Femur (tissue), 1 donor: ENCODE results near the gene EPC2.
A peak's percentile ranks its signal among the peaks of the same experiment; 100 is the strongest.

Source experiments
- DNase-seq: peaks from one replicate; pipeline ENCODE4 v3.0.0-alpha.2; 2017

EPC2 gene, protein sequence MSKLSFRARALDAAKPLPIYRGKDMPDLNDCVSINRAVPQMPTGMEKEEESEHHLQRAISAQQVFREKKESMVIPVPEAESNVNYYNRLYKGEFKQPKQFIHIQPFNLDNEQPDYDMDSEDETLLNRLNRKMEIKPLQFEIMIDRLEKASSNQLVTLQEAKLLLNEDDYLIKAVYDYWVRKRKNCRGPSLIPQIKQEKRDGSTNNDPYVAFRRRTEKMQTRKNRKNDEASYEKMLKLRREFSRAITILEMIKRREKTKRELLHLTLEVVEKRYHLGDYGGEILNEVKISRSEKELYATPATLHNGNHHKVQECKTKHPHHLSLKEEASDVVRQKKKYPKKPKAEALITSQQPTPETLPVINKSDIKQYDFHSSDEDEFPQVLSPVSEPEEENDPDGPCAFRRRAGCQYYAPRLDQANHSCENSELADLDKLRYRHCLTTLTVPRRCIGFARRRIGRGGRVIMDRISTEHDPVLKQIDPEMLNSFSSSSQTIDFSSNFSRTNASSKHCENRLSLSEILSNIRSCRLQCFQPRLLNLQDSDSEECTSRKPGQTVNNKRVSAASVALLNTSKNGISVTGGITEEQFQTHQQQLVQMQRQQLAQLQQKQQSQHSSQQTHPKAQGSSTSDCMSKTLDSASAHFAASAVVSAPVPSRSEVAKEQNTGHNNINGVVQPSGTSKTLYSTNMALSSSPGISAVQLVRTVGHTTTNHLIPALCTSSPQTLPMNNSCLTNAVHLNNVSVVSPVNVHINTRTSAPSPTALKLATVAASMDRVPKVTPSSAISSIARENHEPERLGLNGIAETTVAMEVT

DNA sequence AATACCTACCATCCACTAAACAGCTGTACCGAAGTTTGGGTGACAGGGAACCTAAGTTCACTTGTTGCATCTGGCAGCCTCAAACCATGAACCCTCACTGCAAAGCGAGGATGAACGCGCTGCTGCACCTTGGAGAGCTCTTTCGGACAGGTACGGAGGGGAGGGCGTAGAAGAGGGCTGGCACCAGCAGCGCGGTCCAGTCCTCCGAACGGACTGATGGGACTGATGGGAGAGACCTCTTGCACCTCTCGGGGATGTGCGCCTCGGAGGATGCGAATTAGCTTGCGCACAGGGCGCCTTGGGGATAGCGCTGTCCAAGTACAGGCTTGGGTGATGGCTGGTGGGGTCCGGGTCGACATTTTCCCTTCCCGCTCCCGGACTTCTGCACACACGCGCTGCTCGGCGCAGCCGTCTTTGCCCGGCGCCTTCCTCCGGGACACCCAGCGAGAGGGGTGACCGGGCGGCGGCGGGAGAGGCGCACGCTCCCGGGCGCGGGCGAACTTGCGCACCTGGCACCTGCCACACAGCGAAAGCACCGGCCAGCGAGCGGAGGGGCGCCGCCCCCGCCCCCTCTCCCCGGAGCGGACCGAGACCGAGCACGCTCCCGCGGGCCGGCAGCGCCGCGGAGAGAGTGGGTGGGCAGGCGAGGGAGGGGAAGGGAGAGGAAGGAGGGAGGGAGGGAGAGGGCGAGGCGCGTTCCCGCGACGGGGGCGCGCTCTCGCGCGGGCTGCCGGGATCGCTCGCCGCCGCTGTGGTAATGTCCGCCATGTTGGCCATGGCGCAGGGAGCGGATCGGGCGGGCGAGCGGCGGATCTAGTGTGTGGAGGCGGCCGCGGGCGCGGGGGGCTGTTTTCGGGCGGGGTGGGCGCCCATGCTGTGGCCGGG, at the start of gene EPC2:
TSS of gene EPC2 (plus strand) at position 754 of the 885 bp plus-strand sequence. CDS start 267 bp downstream, outside the sequence.
- peak; percentile 94 for DNase-seq

DNA sequence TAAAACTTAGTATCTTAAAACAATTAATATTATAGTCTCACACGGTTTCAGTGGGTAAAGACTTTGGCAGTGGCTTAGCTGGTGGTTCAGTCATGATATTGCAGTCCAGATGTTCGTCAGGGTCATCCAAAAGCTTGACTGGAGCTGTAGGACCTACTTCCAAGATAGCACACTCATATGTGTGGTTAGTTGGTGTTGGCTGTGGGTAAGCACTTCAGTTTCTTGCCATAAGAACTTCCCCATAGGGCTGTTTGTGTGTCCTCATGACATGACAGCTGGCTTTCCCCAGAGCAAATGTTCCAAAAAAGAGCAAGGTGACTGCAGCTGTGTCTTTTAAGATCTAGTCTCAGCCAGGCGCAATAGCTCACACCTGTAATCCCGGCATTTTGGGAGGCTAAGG, 48.5 kb upstream of the EPC2 start:
- DNase-seq: no peak

DNA sequence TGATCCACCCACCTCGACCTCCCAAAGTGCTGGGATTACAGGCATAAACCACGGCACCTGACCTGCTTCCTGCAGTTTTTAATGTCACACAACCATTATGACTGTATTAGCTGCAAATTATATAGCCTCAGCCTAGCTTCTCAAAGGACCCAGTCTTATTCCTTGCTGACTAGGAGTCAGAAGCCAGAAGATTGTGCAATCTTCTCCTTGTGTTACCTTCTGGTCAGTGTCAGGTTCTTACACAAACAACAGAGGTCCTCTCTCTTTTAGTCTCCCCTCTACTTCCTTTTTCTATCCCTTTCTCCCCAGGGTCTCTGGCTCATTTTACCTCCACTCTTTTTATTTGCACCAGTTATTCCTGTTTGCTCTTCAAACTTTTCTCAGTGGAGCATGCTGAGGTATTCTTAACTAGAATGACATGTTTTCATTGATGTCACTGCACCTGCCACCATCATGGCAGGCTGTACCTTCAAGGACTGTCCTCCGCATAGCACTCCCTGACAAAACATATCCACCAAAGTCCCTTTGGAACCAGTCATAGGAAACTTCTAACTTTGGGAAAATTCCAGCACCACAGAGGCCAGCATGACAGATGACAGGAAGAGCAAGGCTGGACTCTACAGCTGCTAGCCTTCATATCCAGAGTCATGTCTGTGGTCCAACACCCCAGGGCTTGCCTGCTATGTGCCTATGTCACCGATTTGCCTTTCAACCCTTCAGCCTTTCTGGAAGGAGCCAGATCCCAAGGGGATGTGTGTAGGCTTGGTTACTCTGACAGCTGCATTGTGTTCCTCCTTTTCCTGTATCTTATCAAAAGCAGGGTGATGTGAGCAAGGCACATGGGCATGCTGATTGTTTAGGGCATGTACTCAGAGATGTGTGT, 45.2 kb upstream of the EPC2 start:
- DNase-seq: no peak

DNA sequence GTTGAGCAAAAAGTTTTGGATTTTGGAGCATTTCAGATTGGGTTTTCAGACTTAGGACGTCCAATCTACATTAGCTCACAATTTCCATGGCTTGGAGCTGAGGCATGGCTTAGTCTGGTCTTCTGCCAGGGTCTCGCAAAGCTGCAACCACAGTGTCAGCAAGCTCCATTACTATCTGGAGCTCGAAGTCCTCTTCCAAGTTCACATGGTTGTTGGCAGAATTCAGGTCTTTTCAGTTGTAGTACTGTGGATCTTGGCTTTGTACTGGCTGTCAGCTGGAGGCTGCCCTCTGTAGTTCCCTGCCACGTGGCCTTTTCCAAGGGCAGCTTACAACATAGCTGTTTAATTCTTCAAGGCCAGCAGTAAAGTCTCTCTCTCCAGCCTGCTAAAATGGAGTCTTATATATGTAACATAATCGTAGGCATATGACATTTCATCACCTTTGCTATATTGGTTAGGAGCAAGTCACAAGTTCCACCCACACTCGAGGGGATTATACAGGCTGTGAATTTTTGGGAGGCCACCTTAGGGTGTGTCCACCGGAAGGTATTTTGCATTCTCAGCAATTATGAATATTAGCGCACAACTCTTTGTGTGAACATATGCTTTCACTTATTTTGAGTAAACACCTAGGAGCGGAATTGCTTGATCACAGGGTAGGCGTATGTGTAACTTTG, 41.5 kb upstream of the EPC2 start:
- no peak for DNase-seq

DNA sequence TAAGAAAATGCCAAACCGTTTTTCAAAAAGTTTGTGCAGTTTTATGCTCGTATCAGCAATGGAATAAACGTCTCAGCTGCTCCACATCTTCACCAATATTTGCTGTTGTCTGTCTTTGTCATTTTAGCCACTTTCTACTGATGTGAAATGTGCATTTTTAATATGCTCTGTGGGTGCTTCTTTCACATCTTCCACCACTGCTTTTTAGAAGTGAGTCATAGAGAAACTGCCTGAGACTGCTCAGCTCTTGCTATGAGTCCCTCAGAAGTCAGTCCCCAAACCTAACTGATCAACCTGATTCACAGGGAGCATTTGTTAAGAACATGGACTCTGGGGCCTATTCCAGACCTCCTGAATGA, 41.0 kb upstream of the EPC2 start:
- no peak for DNase-seq

DNA sequence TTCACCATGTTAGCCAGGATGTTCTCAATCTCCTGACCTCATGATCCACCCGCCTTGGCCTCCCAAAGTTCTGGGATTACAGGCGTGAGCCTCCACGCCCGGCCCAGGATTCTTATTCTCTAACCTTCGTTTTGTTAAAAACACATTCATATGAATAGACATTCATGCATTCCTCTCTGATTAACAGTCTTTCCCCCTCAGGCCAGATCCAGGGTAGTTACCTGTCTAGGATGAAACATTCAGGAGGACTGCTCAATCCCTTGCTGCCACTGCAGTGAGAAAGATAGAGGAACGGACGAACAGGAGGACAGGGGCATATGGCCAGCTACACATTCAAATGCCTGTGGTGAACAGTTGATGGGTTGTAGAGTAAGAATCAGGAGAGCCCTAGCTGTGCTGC, 39.6 kb upstream of the EPC2 start:
- no peak for DNase-seq

DNA sequence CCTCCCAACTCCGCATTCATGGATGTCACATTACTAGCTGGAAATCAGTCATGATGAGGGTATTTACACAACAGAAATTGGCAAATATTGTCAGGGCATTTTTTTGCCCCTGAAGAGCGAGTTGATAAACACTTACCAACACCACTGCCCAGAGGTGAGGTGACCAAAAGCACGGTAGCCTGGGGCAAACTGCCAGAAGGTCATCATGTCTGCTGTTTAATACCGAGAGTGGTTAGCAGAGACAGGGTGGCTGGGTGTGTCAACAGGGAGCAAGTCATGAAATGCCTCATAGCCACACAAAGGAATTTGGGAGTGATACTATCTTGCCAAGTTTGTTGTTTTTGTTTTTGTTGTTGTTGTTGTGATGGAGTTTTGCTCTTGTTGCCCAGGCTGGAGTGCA, 37.0 kb upstream of the EPC2 start:
- no peak for DNase-seq

DNA sequence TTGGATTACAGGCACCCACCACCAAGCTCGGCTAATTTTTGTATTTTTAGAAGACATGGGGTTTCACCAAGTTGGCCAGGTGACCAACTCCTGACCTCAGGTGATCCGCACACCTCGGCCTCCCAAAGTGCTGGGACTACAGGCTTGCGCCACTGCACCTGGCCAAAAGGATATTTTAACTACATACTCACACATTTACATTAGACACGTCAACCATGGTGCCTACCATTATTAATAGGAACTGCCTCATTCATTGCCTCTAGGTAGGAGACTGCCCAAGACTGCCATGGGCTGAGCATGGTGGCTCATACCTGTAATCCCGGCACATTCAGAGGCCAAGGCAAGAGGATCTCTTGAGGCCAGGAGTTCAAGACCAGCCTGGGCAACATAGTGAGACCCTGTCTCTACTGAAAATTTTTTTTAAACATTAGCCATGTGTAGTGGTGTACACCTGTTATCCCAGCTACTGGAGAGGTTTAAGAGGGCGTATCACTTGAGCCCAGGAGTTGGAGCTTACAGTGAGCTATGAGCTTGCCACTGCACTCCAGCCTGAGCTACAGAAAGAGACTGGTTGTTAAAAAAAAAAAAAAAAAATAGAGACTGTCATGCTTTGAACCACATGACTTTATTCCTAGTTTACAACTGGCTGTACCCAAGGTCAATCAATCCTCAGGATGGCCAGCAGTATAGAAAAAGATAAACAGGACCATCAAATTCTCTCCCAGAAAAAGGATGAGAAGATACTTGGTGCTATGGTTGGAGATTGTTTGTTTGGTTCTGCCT, 31.1 kb upstream of the EPC2 start:
- DNase-seq: no peak

DNA sequence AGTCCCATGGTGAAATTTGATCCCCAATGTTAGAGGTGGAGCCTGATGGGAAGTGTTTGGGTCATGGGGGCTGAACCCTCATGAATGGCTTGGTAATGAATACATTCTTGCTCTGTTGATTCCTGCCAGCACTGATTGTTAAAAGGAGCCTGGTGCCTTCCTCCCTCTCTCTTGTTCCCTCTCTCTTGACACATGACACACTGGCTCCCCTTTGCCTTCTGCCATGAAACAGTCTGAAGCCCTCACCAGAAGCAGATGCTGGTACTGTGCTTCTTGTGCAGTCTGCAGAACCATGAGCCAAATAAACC, 30.6 kb upstream of the EPC2 start:
- DNase-seq: no peak

DNA sequence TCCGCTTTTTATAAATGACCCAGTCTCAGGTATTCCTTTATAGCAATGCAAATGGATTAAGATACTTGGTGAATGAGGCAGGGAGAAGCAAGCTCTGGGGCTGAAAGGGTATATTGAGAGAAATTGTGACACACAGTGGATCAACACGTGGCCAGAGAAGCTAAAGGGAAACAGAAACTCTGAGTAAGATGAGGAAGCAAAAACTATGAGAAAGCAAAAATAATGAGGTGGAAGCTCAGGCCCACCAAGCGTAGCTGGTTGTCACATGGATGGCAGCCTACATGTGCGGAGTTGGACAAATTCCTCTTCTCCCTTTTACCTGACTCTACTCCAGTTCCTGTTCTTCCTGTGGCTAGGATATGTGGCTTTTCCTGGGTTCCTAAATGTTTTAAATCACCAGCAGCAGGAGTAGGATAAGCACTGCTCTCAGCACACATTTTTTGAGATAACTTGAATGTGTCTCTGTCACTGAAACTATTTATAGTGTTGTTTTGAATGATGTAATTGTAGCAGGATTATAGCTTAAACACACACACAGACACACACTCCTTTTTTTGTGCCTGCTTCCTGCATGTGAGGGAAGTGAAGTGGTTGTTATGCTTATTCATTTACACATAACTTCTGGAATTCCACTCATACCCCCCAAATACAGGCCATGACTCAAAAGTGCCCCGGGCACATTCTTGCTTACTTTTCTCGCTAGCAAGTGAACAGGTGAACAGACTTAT, 30.1 kb upstream of the EPC2 start:
- DNase-seq: no peak

DNA sequence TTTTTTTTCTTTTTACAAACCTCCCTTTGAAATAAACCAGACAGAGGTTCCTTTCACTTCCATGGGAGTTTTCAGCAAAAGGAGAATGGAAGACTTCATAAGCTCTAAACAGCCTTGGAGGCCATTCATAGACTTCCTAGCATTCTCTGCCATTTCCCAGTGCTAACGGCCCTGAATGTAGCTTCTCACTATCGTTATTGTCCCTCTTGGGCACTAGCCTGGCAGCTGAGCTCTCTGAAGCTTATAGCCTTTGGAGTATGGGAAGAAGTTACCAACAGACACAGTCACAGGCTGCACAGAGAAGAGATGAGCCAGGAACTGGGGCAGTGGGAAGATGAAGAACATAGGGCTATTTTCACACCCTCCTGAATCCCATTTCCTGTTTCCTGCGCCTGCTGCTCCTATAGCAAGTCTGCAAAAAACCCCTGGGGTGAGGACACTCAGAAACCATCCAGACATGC, 29.1 kb upstream of the EPC2 start:
- no peak for DNase-seq

DNA sequence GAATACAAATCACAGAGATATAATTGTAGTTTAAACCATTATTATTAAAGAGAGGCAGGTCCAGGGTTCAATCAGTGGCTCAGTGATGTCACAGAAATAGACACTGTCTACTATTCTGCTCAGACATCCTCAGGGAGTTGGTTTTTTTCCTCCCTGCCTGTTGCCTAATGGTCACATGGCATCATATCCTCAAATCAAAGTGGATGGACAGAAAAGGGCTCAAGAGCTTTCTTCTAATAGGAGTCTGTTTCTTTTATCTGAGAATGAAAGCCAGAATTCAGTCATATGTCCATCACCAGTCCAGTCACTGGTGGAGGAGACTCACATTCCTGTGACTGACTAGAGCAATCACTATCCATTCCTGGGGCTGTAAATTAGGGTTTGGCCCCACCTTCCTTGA, 27.9 kb upstream of the EPC2 start:
- DNase-seq: no peak

DNA sequence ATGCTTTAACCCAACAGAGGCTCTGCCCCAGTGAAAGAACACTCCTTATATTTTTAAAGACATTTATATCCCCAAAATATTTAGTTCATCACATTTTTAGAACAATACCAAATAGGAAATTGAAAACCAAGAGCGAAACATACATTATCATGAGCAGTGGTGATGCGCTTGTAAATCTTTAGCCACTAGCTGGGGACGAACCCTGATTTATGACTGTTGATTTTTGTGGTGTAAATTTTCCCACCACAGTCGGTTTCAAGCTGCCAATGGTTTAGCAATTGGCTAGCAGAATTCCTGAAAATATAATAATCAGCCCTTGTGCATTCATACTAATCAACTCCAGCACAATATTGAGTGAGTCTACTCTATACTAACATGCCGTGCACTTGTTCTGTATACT, 27.3 kb upstream of the EPC2 start:
- DNase-seq: no peak

DNA sequence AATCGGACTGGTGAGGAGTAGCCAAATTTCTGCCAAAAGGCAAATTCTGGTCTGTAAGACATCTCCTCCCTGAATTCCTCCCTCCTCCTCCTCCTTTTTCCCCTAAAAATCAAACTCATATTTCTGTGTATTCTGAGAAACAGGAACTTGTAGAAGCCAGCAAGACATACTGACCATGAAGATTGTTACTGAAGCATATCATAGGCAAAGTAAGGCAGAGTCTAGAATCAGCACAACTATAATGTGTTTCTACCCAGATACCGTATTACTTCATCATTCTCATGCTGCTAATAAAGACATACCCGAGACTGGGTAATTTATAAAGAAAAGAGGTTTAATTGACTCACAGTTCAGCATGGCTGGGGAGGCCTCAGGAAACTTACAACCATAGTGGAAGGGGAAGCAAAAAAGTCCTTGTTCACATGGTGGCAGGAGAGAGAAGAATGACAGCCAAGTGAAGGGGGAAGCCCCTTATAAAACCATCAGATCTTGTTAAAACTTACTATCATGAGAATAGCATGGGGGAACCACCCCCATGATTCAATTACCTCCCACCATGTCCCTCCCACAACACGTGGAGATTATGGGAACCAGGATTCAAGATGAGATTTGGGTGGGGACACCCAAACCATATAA, 24.9 kb upstream of the EPC2 start:
- DNase-seq: no peak

DNA sequence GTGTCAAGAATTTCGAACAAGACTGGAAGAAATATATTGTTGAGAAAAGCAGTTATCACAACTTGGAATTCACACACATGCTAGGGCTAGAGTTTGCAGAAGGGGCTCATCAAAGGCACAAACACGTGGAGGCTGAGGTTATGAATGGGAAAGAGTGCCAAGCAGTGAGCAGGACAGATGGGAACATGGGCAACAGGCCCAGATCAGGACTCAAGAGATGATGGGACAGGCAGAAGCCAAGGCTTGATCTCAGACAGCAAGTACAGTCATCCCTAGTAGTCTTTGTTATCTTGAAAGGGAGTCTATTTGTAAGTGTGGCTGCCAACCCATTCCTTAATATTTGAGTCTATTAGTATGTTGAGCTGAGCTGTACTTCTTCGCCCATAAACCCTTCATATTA, 22.2 kb upstream of the EPC2 start:
- peak; percentile 20 for DNase-seq

DNA sequence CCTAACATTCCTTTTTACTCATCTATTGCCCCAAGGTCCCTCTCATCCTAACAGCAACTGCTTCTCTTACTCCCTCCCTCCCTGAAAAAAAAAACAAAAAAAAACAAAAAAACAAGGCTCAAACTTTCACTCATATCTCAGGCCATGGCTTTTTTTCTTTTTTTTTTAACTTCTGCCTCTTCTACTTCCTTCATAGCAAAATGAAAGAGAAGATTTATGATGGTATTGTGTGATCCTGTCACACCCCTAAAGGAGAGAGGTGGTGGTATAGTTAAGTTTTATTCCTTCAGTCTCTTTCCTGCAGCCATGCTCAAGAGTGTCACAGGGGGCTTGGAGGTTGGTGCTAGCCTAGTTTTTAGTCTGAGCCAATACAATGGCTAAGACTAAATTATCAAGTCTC, 21.5 kb upstream of the EPC2 start:
- DNase-seq: no peak

DNA sequence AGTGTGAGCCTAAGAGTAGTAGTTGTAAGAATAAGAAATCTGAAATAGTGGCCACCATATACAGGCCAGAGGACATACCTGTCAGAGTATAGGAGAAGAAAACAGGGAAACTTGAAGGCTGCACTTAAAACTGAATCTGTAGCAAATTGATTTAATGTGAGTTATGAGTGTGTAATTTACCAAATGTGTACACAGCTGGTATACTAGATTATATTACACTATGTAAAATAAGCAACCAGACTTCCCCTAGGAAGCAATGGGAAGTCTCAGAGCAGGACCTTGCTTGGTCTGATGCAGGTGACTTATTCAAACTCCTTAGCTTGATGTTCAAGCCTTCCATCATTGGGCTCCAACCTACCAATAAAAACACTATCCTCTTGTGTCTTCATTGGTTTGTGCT, 17.3 kb upstream of the EPC2 start:
- DNase-seq: no peak

DNA sequence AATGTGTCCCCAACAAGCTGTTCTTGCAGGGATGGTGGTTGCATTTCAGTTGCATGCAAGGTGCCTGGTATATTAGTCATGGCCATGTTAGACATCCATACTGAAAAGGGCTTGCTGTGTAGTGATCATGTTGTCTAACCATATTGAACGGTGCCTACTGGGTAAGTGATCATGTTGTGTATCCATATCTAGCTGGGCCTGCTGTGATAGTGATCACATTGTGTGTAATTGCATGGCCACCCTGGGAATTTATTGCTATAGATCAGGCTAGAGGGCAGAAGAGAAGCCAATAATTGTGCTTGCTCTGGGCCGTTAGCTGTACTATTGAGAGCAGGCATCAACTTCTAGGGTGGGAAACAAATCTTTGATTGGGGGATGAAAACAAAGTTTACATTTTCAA, 9.8 kb upstream of the EPC2 start:
- DNase-seq: no peak

DNA sequence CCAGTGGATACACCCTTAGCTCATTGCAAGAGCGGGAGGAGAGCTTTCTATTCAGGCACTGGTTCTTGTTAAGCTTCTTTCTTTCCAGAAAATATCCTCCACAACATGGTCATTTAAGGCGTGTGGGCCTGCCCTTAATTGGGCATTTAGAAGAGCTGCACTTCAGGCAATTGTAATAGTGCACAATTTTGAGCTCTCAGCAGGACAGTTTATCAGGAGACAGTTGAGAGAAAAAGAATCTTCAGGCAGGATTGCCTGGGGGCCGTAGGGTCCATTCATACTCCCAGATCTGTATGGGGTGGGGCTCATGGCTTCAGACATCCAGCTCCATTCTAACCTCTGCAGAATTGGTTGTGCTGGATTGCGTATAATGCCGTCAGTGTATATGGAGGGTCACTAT, 6.0 kb upstream of the EPC2 start:
- DNase-seq: no peak

DNA sequence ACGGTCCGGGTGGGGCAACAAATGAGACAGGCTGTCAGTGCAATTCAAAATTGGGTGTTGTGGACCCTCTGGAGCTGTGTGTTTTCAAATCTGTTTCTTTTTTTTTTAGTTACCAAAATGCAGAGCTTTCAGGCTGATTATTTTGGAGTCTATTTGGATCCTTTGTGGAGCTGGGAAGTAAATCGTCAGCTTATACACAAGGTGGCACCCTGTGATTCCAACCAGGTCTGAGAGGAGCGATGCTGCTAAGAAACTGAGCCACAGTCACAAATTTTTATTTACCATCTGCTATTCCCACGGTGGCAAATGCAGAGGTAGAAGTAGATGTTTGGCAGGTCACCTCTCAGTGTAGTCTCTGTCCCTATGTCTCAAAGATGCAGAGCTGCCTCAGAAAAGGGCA, 3.8 kb upstream of the EPC2 start:
- no peak for DNase-seq
